ENCODE data around the gene XRN2. TPM values are rescaled to one million over a fixed set of nuclear protein-coding genes. Genes with fewer than 3 reads are reported as not detected.

Gene XRN2
- total RNA-seq, 4 donors from 2014 or later = 27.3 to 71.0 (median 29.9) TPM

DNA sequence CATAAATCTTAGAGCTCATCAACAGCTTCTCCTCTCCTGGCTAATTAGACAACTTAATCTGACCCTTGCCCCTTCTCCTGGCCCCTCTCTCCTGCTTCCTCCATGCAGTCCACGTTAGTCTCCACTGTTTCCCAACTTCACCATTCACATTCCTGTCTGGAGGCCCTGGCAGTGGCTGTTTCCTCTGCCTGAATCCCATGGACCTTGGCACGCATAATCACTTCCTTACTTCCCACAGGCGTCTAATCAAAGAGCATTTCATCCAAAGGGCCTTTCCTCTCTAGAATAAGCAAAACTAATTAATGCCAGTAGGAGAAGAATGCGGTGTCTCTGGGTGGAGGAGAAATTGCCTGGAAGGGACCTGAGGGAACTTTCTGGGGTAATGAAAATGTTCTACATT is 16.4 kb upstream of the XRN2 start:
- H3K4me1 ChIP-seq = no peaks in the 10 kb centered on the region
- H3K9me3 ChIP-seq = no peaks in the 10 kb centered on the region
- no peak for TF ChIP-seq POLR2A (IDR thresholded peaks at IDR 0.05)
- TF ChIP-seq, protein P1, sequence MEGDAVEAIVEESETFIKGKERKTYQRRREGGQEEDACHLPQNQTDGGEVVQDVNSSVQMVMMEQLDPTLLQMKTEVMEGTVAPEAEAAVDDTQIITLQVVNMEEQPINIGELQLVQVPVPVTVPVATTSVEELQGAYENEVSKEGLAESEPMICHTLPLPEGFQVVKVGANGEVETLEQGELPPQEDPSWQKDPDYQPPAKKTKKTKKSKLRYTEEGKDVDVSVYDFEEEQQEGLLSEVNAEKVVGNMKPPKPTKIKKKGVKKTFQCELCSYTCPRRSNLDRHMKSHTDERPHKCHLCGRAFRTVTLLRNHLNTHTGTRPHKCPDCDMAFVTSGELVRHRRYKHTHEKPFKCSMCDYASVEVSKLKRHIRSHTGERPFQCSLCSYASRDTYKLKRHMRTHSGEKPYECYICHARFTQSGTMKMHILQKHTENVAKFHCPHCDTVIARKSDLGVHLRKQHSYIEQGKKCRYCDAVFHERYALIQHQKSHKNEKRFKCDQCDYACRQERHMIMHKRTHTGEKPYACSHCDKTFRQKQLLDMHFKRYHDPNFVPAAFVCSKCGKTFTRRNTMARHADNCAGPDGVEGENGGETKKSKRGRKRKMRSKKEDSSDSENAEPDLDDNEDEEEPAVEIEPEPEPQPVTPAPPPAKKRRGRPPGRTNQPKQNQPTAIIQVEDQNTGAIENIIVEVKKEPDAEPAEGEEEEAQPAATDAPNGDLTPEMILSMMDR (IDR thresholded peaks at IDR 0.05) = no peak
- H3K27me3 ChIP-seq = no peaks in the 10 kb centered on the region
- no peak overlapping the region for H3K4me3 ChIP-seq
- DNase-seq = no peak
- no peaks in the 10 kb centered on the region for H3K36me3 ChIP-seq
- H3K27ac ChIP-seq = no peak overlapping the region

DNA sequence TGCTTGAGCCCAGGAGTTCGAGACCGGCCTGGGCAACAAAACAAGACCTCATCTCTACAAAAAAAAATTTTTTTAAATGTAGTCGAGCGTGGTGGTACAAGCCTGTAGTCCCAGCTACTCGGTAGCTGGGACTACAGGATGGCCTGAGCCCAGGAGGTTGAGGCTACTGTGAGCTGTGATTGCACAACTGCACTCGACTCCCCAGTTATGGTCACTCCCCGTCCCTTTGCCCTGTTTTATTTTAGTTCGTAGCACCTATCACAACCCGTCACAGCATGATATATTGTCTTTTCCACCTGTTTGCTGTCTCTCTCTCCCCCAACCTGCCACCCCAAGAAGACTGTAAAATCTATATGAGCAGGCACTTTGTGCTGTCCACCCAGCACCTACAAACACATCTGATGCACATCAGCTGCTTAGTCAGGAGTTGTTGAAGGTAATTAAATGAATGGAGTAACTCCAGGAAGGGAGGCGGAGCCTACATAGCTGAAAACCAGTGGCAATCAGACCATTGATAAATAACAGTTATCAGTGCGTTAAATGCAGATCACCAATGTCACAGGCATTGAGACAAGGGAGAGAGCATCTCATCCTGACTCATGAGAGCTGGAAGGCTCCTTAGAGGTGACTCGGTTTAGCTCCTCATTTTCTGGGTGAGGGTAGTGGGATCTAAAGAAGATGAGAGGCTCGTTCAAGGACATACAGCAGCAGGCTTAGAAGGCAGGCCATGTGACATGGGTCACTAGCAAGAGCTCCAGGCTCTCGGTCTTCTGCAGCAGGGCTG is 14.4 kb upstream of the XRN2 start:
- Histone ChIP-seq H3K4me3 (no peak overlapping the region), H3K27ac (no peak overlapping the region), H3K27me3 (no peaks in the 10 kb centered on the region), H3K9me3 (no peaks in the 10 kb centered on the region), H3K36me3 (no peaks in the 10 kb centered on the region), H3K4me1 (no peaks in the 10 kb centered on the region)
- TF ChIP-seq, protein P1 (IDR thresholded peaks at IDR 0.05) = no peak
- no peak for TF ChIP-seq POLR2A (IDR thresholded peaks at IDR 0.05)
- DNase-seq = no peak

DNA sequence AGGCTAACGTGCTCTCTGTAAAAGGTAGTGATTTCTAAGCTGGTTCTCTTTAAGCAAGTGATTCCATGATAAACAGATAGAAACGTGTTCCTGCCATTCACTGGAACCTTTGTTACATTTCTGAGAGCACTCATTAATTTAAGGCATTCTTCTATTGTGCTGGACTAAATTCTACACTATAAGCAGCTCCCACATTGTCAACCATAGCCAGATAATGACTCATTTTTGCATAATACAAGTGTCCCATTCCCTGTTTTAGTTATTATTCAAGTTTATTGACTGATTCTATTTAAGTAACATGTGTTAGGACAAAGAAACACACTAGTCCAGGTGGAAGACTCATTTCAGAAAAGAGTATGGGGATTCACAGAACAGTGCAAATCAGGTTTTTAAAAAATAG is 13.5 kb upstream of the XRN2 start:
- Histone ChIP-seq H3K27ac (no peak overlapping the region), H3K4me3 (no peak overlapping the region), H3K4me1 (no peaks in the 10 kb centered on the region), H3K36me3 (no peaks in the 10 kb centered on the region), H3K9me3 (no peaks in the 10 kb centered on the region), H3K27me3 (no peaks in the 10 kb centered on the region)
- DNase-seq = no peak
- TF ChIP-seq, protein P1 (IDR thresholded peaks at IDR 0.05) = no peak
- TF ChIP-seq POLR2A (IDR thresholded peaks at IDR 0.05) = no peak

DNA sequence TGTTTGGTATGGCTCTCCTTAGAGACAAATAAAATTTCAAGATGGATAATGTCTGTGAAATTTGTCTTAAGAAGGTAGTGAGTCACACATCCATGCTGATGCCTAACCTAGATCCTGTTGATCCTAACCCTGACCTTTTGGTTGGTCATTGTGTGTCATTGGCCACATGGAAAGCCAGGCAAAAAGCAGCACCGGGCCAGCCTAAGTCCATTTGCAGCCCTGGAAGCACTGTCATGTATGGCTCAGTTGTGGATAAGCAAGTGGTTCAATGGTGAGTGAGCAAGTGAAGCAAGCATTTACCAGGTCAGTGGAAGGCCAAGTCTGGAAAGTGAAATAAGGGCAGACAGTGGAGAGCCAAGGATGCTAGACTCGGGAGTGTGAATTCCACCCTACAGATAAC is 12.1 kb upstream of the XRN2 start:
- no peaks in the 10 kb centered on the region for H3K27me3 ChIP-seq
- H3K36me3 ChIP-seq = no peaks in the 10 kb centered on the region
- DNase-seq = no peak
- no peaks in the 10 kb centered on the region for H3K9me3 ChIP-seq
- TF ChIP-seq POLR2A (IDR thresholded peaks at IDR 0.05) = no peak
- TF ChIP-seq, protein P1 (IDR thresholded peaks at IDR 0.05) = no peak
- no peaks in the 10 kb centered on the region for H3K4me1 ChIP-seq
- H3K4me3 ChIP-seq = no peak overlapping the region
- H3K27ac ChIP-seq = no peak overlapping the region

DNA sequence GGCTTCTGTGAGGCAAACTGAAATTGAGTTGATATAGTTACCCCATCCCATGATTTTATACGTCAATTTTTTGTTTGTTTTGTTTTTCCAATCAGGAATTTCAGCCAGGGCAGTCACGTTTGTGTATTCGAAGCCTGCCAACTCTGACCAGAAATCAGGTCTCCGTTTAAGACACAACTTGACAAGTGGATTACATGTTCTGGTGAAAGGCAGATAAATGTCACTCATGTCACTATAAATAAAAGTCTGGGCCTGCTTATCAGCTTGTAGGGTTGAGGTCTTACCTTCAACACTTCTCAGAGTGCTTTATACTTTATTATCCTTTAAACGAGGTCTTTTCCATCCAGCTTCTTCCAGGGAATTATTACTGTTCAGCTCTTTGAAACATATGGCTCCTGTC is 8.4 kb upstream of the XRN2 start:
- H3K4me3 ChIP-seq = no peak overlapping the region
- TF ChIP-seq, protein P1 (IDR thresholded peaks at IDR 0.05) = no peak
- no peak for TF ChIP-seq POLR2A (IDR thresholded peaks at IDR 0.05)
- H3K36me3 ChIP-seq = no peaks in the 10 kb centered on the region
- no peaks in the 10 kb centered on the region for H3K4me1 ChIP-seq
- H3K27me3 ChIP-seq = no peaks in the 10 kb centered on the region
- no peak overlapping the region for H3K27ac ChIP-seq
- no peaks in the 10 kb centered on the region for H3K9me3 ChIP-seq
- no peak for DNase-seq

Data from Peyer's patch (tissue), 4 donors.